Breast epithelium (tissue), 3 donors: ENCODE data around the gene FAM83C.

Experiments used
- CTCF ChIP-seq, 3 donors: fragments of 450-650 bp; IDR thresholded peaks; one replicate each; pipeline ENCODE4 v1.5.1; 2016 to 2017; ENCODE audit warnings: antibody characterized with exemption in 3 of 3, mild to moderate bottlenecking in 3 of 3, moderate library complexity in 3 of 3
- POLR2A ChIP-seq: fragments of 450-650 bp; IDR thresholded peaks from one replicate; pipeline ENCODE4 v1.6.1; 2016; ENCODE audit warnings: antibody characterized with exemption, mild to moderate bottlenecking, moderate library complexity
- POLR2AphosphoS5 ChIP-seq, 3 donors: sonication (generic); formaldehyde crosslinking; IDR thresholded peaks; one replicate each; pipeline ENCODE4 v1.6.1; 2017; ENCODE audit warnings: antibody characterized with exemption in 3 of 3

GRCh38 chr20:35297155-35297554 is 4.9 kb upstream of the FAM83C start:
- TF ChIP-seq CTCF (IDR thresholded peaks at IDR 0.05), result no peak
- TF ChIP-seq POLR2AphosphoS5 (IDR thresholded peaks at IDR 0.05), result no peak
- no peak for TF ChIP-seq POLR2A
